AML-193 (cell line): ENCODE data around the gene UBE2J2.

ENCODE experiments used
- DNase-seq, 2 experiments: peaks; one replicate each; lab custom pipeline; 2025; lab: John Stamatoyannopoulos, UW

Gene UBE2J2

DNA sequence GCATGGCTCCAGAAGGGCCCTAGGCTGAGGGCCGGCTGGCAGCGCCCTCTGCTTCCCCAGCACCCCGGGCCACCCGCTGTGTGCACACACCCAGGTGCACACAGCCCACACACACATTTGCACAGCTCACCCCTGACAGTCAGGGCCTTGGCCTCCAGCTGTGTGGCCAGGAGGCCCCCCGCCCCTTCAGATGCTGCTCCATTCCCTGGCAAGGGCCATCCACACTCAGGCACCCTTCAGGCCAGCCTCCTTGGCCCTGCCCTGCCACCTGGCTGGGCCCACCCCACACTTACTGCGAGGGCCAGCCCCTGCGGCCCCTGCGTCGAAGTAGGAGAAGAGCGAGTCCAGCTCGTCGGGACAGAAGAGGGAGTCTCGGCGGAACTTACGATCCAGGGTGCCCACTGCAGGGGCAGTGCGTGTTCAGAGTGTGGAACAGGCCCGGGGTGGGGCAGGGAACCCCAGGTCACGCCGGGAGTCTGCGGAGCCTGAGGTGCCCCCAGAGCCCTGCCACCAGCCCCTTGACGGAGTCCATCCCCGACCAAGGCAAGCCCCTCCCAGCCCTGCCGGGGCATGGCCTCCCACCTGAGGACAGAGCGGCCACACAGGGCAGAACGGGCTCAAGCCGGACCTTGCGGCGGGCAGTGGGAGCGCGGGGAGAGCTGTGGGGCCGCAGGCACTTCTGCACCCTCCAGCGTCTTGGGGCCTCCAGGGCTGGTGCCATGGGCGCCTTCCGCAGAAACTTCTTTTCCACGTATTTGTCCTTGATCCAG, 21.7 kb upstream of the UBE2J2 start:
- DNase-seq = no peak

DNA sequence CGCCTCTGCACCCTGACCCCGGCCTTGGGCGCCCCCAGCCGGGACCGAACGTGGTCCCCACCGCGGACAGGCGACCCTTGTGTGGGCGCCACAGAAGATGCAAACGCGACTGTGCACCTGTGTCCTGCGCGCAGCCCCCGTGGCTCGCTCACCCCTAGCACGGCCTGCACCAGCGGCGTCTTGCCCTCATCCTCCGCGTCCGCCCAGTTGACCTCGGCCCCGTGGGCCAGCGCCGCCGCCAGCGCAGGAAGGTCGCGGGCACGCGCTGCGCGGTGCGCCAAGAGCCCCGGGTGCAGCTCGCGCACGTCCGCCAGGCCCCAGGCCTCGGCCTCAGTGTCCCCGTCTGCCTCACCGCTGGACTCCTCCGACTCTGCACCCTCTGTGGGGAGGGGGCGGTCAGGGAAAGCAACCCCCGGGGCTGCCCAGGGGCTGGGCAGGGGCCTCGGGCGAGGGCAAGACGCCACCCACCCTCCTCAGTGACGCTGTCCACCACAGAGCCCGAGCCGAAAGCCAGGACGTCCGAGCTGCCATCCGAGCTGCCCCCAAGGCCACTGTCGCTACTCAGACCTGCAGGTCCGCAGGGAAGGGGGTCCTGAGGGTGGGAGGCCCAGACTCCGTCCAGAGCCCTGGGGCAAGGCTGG, 20.7 kb upstream of the UBE2J2 start:
- no peak for DNase-seq

DNA sequence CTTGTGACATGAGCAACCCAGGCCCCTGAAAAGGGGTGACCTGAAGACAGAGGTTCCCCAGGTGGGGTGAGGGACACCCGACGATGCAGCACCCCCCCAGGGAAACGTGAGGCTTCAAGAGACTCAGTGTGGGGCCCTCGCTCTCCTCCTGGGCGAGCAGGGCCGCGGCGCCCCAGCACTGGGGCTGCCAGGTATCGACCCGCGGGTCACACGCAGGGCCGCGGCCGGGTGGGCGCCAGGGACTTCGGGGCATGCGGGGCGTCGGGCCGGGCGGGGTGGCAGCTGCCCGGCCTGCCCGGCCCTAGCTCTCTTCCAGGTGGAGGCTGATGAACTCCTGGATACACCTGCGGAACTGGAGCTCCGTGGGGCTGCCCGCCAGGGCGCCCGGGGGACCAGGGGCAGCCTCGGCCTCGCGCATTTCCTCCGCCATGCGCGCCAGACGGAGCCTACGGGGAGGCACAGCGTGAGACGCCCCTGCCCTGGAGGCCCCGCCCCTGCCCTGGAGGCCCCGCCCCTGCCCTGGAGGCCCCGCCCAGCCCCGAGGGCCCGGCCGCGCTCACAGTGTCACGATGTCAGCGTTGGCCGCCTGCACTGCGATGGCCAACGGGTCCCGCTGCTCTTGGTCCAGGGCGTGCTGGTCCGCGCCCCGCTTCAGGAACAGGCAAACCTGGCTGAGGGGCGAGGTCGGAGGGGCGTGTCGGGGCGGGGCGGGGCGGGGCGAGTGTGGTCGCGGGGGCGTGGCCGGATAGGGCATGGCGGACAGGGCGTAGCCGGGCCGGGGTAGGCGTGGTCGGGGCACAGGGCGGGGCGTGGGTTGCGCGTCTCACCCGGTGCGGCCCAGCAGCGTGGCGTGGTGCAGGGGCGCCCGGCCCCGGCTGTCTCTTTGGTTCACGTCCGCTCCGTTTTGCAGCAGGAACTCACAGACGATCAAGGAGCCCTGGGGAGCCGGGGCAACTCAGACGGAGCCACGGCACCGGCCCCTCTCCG, 19.9 kb upstream of the UBE2J2 start:
- no peak for DNase-seq

DNA sequence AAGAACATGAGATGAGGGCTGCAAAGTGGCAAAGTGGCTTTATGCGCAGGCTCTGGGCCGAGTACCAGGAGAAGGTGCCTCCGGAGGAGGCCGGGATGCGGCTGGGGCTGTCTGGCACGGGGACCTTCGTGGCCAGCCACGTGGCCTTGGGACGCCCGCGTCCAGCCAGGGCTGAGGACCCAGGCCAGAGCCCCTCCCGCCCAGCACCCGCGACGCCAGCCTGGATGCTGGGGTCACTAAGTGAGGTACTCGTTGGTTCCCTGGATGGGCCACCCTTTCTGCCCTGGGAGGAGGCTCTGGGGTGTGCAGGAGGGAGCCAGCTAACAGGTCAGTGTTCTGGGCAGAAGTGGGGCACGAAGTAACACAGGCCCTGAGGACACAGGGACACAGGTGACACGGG, 19.2 kb upstream of the UBE2J2 start:
- no peak for DNase-seq

DNA sequence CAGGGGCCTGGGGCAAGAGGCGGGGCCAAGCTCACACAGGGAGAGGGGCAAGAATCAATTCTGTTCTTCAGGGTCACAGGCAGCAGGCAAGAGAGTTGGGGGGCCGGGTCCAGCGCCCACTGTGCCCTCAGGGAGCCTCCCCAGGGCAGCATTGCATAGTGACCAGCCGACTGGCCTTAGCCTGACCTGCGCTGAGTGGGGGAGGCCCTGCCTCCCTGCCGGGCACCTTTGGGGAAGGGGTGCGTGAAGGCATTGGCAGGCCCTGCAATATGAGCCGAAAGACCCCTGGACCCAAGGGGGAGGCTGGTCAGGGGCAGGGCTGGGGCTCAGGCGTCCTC, 18.8 kb upstream of the UBE2J2 start:
- no peak for DNase-seq

DNA sequence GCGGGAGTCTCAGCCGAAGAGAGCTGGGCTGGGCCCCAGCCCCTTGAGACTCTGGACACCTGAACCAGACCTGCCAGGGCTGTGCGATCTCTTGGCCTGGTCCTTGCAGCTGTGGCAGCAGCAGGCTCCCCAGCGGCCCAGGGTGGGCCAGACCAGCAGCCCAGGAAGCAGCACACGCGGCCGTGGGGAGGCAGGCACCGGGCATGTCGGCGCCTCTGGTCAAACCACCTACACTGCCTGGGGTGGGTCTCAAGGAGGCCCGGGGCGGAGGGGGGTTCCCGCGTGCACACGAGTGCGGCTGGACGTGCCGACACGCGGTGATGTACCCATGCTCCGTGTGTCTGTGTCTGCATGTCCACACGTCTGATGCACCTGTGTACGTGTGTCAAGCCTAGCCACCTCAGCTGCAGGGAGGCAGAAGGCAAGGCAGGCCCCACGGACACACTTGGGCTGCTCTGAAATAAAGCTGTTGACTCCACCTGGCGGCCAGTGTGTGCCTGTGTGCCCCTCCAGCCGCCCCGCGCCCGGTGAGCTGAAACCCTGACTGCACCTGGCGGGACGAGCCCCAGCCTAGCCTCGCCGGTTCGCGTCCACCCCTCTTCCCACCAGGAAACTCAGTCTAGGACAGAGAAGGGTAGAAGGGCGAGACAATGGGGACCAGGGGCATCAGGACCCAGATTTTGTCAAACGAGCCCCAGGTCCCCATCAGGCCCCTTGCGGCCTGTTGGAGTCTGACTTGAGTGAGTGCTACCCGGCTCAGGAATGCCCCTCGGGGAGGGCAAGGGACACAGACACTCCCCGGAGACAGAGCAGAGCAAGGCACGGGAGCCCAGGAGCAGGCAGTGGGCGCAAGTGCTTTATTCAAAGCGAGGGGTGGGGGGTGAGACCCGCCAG, 18.1 kb upstream of the UBE2J2 start:
- DNase-seq = peak; percentile 16 to 26

DNA sequence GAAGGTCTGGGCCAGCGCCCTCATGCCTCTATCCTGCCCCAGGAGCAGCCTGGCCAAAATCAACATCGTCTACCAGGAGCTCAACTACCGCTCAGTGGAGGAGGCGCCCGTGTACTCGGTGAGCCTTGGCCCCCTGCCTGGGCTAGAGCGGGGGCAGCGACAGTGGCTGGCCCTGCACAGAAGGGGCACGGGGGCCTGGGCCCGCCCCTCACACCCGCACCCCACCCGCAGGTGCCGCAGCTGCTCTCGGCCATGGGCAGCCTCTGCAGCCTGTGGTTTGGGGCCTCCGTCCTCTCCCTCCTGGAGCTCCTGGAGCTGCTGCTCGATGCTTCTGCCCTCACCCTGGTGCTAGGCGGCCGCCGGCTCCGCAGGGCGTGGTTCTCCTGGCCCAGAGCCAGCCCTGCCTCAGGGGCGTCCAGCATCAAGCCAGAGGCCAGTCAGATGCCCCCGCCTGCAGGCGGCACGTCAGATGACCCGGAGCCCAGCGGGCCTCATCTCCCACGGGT, 17.4 kb upstream of the UBE2J2 start:
- DNase-seq = no peak

DNA sequence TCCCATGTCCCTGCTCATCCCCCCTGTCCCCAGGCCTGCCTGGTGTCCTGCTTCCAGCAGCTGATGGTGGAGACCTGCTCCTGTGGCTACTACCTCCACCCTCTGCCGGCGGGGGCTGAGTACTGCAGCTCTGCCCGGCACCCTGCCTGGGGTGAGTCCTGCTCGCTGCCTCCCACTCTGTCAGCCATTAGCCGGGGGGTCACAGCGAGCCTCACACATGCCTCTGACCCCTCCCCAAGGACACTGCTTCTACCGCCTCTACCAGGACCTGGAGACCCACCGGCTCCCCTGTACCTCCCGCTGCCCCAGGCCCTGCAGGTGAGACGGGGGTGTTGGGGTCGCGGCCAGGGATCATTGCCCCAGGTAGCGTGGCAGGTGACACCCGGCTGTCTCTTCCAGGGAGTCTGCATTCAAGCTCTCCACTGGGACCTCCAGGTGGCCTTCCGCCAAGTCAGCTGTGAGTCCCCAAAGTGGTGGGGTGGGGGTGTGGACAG, 16.6 kb upstream of the UBE2J2 start:
- peak; percentile 50 to 54 for DNase-seq

DNA sequence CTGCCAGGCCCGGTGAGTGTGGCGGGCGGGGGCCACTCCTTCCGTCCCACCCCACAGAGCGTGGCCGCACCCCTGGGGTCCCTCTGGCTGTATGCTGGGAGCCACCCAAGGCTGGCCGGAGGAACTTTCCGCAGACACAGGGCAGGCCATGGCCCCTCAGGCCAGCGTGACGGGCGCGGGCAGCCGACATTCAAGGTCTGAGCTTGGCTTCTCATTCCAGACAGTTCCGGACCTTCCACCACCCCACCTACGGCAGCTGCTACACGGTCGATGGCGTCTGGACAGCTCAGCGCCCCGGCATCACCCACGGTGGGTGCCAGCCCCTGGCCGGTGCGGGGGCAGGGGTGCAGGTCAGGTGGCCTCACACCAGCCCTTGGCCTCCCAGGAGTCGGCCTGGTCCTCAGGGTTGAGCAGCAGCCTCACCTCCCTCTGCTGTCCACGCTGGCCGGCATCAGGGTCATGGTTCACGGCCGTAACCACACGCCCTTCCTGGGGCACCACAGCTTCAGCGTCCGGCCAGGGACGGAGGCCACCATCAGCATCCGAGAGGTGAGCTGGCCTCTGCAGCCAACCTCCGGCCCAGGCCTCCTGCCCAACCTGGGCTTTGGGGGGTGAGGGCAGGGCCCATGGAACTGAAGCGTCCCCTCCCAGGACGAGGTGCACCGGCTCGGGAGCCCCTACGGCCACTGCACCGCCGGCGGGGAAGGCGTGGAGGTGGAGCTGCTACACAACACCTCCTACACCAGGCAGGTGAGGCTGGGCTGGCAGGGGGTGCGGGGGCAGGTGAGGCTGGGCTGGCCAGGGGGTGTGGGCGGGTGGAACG, 13.8 kb upstream of the UBE2J2 start:
- DNase-seq = no peak

DNA sequence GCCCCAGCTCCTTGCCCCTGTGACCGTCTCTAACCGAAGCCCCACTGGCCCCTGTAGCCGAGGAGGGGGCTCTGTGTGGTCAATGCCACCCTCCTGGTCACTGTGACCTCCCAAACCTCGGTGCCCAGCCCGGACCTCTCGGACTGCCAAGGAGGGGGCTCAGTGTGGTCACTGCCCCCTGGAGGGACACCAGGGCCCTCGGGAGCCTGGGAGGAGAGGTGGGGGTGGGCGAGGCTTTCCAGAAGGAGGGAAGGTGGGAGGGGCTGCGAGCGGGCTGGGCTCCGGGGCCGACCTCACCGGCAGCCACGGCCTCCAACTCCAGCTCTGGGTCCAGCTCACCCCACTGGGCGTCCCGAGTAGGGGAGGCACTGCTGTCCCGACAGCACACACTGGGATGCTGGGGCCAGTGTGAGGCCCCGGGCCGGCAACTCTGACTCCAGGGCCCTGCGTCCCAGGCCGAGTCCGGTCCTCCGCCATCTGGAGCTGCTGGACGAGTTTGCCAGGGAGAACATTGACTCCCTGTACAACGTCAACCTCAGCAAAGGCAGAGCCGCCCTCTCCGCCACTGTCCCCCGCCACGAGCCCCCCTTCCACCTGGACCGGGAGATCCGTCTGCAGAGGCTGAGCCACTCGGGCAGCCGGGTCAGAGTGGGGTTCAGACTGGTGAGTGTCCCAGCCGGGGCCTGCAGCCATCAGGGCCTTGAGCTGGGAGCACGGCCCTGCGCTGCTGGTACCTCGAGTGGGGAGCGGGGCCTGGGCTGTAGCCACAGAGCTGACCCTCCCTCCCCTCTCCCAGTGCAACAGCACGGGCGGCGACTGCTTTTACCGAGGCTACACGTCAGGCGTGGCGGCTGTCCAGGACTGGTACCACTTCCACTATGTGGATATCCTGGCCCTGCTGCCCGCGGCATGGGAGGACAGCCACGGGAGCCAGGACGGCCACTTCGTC, 12.9 kb upstream of the UBE2J2 start:
- DNase-seq = no peak

DNA sequence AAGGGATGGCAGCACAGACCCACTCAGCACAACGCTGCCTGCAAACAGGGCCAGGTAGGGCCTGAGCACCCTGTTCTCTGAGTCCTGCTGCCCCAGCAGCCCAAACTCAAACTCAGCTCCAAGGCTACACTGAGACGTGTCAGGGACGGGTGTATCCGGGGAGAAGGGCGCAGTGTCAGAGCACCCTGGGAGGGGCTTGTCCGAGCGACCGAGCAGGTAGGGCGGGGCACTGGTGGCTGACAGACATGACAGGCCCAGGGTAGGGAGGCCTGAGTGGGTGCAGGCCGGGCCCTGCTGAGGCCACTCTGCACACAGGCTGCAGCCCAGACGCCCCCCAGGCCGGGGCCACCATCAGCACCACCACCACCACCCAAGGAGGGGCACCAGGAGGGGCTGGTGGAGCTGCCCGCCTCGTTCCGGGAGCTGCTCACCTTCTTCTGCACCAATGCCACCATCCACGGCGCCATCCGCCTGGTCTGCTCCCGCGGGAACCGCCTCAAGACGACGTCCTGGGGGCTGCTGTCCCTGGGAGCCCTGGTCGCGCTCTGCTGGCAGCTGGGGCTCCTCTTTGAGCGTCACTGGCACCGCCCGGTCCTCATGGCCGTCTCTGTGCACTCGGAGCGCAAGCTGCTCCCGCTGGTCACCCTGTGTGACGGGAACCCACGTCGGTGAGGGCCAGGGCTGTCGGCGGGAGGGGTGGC, 12.1 kb upstream of the UBE2J2 start:
- DNase-seq = no peak

DNA sequence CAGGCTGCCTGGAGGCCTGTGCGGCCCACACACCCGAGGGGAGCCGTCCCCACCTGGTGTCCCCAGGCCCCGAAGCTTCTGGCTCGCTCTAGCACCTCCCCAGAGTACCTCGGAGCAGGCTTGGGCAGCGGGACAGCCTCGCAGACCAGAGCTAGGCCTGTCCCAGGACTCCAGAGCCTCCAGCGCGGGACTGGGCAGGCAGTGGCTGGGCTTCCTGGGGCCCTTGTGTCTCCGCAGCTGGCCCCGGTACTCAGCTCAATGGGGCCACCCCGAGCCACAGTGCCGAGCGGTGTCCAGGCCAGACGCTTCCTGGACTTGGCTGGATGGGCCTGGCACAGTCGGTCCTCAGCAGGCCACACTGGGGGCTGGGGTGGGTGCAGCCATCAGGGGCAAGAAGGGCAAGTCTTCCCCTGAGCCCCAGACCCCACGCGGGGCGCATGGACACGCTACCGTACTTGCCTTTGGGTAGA, 11.5 kb upstream of the UBE2J2 start:
- no peak for DNase-seq

DNA sequence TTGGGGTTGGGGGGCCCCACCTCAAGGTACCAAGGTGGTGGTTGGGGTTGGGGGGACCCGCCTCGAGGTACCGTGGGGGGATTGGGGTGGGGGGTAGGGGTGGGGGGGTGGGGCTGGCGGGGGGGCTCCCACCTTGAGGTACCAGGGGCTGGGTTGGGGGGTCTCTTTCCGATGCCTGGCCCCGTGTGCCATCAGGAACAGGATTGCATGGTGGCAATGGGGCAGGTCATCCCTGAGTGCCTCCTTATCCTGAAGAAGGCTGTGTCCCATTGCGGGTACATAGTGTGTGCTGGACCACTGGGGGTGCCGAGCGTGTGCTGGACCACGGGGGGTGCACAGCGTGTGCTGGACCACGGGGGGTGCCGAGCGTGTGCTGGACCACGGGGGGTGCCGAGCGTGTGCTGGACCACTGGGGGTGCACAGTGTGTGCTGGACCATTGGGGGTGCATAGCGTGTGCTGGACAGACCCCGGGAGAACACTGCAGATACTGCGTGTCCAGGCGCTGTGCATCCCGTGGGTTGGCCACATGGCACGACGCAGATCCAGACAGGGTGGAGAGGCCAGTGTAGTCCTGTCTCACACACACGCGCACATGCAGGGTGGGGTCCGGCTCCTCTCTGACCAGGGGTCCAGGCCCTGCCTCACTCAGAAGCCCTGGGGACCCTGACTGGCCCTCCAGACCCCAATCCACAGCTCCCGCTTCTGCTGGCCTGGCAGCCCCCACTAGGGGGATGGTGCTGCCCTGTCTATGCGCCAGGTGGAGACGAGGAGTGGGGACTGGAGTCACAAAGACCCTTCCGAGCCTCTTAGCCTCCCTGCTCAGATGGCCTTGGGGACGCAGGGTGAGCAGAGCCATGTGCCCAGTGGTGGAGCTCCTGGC, 10.8 kb upstream of the UBE2J2 start:
- no peak for DNase-seq

DNA sequence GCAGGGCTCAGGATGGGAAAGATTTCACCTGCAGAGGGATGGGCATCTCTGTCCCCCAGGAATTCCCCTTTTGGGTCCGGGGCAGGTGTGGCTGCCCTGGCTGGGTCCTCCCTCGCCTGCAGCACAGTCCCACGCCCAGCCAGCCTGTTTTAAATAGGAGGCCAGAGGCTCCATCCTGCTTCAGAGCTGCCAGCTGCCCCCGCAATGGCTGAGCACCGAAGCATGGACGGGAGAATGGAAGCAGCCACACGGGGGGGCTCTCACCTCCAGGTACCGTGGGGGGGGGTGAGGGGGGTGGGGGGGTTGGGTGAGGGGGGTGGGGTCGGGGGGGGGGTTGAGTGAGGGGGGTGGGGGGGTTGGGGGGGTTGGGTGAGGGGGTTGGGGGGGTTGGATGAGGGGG, 10.2 kb upstream of the UBE2J2 start:
- no peak for DNase-seq

DNA sequence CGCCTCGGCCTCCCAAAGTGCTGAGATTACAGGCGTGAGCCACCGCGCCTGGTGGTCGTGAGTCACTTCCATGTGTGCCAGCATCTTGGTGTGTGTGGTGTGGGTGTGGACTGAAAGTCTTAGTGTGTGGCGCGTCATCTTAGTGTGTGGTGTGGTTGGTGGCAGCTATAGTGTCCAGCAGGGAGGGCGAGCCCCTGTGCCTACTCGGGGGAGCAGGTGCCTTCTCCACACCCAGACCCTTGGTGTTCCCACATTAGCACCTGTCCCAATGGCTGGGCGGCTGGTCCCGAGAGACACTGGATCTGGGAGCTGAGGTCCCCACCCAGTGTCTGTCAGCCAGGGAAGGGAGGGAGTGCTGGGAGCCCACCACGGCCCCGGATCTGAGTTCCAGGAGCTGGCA, 9.3 kb upstream of the UBE2J2 start:
- DNase-seq = no peak

DNA sequence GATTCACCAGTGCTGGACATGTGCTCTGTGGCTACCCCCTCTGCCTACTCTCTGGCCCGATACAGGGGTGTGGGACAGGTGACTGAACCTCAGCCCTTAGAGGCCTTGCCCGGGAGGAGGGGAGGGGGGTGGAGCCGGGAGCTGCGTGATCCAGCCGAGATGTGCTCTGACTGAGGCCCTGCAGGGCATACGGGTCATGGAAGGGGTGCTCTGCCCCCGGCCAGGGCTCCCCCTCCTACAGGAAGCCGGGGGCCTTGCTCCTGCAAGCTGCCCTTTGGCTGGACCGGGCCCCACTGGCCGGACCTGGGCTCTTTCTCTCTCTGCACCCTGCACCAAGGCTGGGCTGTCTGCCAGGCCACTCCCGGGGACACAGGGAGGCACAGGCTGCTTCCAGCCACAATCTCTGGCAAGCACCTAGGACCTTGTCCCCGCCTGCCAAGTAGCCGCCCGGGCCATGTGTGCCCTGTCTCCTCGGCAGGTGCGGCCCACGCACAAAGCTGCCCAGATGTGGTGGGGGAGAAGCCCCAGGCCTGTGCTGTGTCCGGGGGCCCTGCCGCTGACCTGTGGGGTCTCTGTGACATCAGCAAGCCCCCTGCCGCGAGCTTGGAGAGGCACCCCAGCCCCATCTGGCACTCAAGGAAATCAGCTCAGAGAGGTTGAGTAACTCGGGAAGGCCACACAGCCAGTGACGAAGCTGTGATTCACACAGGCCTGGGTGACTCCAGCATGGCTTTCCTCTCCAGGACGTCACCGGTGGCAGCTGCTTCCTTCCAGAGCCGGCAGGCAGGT, 8.1 kb upstream of the UBE2J2 start:
- no peak for DNase-seq
